HEK293T (cell line): ENCODE data around the gene FGFR1OP2.

Experiments
- ARNT ChIP-seq: fragments of 450-650 bp; IDR thresholded peaks from 2 replicates; pipeline ENCODE4 v1.6.1; 2017; ENCODE audit warnings: mild to moderate bottlenecking
- BHLHE40 ChIP-seq: fragments of 450-650 bp; IDR thresholded peaks from 2 replicates; pipeline ENCODE4 v1.6.1; 2016; ENCODE audit warnings: mild to moderate bottlenecking, moderate library complexity, borderline replicate concordance
- FOXM1 ChIP-seq: fragments of 450-650 bp; IDR thresholded peaks from 2 replicates; pipeline ENCODE4 v1.6.1; 2017; ENCODE audit warnings: mild to moderate bottlenecking, borderline replicate concordance
- LEF1 ChIP-seq: fragments of 450-650 bp; IDR thresholded peaks from 2 replicates; pipeline ENCODE4 v1.6.1; 2017; ENCODE audit warnings: mild to moderate bottlenecking, borderline replicate concordance
- NFRKB ChIP-seq: fragments of 450-650 bp; IDR thresholded peaks from 2 replicates; pipeline ENCODE4 v1.6.1; 2016; ENCODE audit warnings: mild to moderate bottlenecking, moderate library complexity
- SP1 ChIP-seq: fragments of 450-650 bp; IDR thresholded peaks from 2 replicates; pipeline ENCODE4 v1.6.1; 2017
- TARDBP ChIP-seq: fragments of 450-650 bp; IDR thresholded peaks from 2 replicates; pipeline ENCODE4 v1.6.1; 2016

GRCh38 chr12:27012982-27013255 lies 74.6 kb downstream of the FGFR1OP2 start:
- TF ChIP-seq FOXM1 (no peak), TARDBP (no peak), ARNT (no peak), SP1 (no peak), BHLHE40 (no peak), LEF1 (no peak), NFRKB (no peak)
